GM18526 (cell line): ENCODE results near the gene F2.

ENCODE experiments used
- POLR2A ChIP-seq: IDR thresholded peaks from 3 replicates; pipeline ENCODE4 v1.6.1; 2011; ENCODE audit not compliant: insufficient read length; ENCODE audit errors: extremely low read depth

The F2 gene

DNA sequence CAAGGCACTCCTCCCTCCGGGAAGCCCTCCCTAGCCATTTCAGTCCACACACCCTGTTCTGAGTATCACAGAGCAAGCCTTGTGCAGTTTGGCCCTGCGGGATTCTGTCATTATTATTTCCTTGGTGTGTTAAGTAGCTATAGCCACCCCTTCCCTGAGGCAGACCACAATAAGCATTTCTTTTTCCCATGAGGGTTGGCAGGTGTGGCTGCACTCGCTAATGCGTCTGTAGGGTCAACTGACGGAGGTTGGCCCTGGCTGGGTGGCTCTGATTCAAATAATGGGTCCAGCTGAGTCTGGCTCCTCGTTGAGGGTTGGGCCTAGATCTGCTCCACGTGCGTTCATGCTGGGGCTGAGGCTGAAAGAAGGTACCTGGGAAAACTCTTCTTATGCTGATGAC, 5.1 kb downstream of the F2 start:
- TF ChIP-seq POLR2A = no peak

DNA sequence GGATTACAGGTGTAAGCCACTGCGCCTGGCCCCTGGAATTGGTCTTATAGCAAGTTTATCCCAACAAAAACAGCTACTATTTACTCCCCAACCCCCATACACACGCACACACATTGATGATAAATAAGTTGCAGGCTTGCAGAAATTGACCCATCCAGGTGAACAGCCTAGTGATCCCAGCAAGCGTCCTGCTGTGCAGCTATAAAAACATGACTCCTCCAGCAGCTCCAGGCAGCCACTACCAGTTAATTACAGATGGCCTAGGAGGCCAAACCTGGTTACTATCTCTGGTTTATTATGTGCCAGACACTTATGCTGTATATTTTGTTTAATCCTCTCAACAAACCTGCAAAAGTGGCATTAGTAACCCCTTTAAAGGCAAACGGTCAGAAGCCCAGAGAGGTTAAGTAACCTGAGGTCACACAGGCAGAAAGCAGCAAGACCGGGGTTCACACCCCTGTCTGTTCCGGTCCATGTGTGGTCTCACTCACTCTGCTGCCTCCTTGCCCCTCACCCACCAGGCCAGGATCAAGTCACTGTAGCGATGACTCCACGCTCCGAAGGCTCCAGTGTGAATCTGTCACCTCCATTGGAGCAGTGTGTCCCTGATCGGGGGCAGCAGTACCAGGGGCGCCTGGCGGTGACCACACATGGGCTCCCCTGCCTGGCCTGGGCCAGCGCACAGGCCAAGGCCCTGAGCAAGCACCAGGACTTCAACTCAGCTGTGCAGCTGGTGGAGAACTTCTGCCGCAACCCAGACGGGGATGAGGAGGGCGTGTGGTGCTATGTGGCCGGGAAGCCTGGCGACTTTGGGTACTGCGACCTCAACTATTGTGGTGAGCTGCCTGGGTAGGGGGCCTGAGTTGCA, 6.6 kb downstream of the F2 start:
- TF ChIP-seq POLR2A = no peak

GRCh38 chr11:46726206-46726862, 7.3 kb downstream of the F2 start:
- no peak for TF ChIP-seq POLR2A

DNA sequence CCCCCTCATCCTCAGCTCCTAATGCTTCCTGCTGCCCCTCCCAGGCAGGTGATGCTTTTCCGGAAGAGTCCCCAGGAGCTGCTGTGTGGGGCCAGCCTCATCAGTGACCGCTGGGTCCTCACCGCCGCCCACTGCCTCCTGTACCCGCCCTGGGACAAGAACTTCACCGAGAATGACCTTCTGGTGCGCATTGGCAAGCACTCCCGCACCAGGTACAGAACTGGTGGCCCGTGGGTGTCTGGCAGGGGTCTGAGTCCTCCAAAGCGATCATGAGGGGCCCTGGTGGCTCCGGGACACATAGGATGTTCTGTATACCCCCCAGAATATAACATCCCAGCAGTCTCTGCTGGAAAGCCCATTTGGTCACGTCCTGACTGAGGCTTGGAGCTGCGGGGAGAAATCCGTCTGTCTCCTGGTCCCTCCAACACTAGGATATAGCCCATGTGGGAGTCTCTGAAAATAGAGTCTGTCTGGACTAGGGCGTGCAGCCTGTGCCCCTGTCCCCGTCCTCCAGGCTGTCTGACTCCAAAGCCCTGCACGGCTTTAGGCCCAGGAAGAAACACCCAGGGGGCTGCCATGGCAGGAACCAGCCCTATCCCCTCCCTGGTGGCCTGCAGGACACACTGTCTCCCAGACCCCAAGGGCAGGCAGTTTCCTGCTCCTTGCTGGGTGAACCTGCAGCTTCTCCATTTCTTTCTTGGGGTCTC, 9.1 kb downstream of the F2 start:
- no peak for TF ChIP-seq POLR2A

- TF ChIP-seq POLR2A = no peak
These were observed 9.6 kb downstream of the F2 start for GRCh38 chr11:46728659-46729040.

DNA sequence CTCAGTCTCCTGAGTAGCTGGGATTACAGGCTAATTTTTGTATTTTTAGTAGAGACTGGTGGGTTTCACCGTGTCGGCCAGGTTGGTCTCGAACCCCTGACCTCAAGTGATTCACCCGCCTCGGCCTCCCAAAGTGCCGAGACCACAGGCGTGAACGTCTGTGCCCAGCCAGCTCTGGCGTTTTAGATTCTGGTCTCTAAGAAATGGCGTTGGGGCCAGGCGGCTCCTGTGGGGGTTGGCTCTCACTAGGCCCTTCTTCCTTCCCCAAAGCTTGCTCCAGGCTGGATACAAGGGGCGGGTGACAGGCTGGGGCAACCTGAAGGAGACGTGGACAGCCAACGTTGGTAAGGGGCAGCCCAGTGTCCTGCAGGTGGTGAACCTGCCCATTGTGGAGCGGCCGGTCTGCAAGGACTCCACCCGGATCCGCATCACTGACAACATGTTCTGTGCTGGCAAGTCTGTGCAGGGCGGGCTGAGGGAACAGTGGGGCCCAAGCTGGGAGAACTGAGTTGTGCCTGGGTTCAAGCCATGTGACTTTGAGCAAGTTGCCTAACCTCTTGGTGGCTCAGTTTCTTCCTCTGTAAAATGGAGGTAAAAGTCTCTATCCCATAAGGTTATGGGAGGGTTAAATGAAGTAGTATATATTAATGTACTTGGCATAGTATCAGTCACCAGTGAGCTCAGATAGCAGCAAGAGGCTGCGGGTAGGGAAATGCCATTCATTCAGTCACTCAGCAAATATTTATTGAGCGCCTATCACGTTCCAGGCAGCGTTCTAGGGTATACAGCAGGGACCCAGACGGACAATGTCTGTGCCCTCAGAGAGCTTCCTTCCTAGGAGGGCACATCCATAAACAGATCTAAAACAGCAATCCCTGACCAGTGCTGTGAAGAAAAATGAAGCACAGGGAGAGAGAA, 10.4 kb downstream of the F2 start:
- TF ChIP-seq POLR2A = no peak

GRCh38 chr11:46731545-46731944, 12.5 kb downstream of the F2 start:
- no peak for TF ChIP-seq POLR2A

DNA sequence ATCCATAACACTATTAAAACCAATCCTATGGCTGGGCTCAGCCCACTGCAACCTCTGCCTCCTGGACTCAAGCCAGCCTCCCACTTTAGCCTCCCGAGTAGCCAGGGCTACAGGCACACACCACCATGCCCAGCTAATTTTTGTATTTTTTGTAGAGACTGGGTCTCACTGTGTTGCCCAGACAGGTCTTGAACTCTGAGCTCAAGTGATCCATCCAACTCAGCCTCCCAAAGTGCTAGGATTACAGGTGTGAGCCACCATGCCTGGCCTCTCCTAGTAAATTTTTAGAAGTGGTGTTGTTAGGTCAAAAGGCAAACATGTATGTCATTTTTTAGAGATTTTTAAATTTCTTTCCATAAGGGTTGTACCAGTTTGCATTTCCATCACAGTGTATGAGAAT, 14.2 kb downstream of the F2 start:
- no peak for TF ChIP-seq POLR2A

DNA sequence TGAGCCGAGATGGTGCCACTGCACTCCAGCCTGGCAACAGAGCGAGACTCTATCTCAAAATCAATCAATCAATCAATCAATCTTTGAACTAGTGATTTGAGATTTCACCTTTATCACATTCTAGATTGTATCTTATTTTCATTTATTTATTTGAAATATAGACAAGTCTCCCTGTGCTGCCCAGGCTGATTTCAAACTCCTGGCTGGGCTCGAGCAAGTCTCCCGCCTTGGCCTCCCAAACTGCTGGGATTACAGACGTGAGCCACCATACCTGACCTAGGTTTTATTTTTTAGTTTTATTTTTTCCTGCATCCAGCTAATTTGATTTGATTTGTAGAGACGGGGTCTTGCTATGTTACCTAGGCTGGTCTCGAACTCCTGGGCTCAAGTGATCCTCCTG, 17.1 kb downstream of the F2 start:
- no peak for TF ChIP-seq POLR2A

DNA sequence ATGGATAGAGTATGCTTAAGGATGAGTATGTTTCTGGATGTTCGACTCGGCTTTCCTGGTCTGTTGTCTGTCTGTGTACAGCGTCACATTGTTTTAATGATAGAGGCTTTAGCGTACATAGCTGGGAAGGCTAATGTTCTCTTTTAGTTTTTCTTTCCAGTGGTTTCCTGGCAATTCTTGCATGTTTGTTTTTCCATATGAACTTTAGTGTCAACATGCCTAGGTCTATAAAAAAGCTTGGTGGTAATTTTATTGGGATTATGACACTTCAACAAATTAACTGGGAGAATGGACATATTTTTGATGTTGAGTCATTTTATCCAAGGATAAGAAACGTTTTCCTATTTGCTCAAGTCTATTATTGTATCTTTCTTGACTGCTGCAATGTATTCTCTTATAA, 17.6 kb downstream of the F2 start:
- no peak for TF ChIP-seq POLR2A

GRCh38 chr11:46737699-46738098, 18.7 kb downstream of the F2 start:
- no peak for TF ChIP-seq POLR2A

DNA sequence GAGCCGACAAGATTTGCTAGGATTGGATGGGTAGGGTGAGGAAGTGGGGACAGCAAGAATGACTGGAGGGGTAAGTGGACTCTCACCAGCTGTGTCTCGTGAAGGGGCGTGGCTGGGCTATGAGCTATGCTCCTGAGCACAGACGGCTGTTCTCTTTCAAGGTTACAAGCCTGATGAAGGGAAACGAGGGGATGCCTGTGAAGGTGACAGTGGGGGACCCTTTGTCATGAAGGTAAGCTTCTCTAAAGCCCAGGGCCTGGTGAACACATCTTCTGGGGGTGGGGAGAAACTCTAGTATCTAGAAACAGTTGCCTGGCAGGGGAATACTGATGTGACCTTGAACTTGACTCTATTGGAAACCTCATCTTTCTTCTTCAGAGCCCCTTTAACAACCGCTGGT, 19.9 kb downstream of the F2 start:
- no peak for TF ChIP-seq POLR2A

DNA sequence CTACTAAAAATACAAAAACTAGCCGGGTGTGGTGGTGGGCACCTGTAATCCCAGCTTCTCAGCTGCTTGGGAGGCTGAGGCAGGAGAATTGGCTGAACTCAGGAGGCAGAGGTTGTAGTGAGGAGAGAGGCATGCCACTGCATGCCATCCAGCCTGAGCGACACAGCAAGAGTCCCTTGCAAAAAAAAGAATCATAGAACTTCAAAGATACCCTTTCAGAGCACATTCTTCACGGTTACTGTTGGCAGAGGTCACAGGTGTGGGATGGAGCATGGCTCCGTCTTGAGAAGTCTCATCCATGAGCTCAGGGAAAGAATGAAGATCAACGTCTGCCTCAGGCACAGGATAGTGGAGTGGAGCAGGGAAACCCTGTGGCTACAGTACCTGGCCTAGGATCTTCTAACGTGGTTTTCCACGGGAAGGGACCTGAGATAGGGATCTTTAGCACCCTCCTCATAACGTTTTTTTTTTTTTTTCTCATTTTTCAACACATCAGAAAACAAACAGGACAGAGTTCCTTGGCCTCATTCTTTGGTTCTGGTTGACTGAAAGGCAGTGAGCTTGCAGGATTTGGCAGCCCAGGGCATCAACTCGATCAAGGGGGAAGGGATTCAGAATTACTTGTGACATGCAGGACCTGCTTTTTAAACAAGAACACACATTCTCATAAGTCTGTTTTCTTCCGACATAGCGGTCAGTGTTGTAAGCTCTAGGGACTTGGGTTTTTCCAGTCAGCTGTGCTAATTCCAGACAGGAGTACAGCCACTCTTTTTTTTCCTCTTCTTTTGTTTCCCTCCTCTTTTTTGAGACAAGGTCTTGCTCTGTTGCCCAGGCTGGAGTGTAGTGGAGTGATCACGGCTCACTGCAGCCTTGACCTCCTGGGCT, 22.8 kb downstream of the F2 start:
- no peak for TF ChIP-seq POLR2A

DNA sequence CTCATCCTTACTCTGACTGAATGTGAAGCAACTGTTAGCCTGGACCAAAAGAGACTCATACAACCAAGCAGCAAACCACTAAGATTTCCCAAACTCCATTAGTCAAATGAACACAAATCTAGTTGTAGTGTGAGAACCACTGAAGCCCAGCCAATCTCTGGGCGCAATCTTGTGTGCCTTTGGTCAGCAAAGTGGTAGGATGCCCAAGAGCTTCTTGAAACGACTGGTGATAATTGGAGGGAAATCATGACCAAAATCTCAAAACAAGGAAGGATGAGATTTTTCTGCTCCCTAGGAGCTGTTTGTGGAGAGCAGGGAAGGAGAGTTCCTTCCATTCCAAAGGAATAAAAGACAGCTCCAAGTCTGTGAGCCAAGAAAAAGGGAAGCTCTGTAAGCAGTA, 24.0 kb downstream of the F2 start:
- TF ChIP-seq POLR2A = no peak

DNA sequence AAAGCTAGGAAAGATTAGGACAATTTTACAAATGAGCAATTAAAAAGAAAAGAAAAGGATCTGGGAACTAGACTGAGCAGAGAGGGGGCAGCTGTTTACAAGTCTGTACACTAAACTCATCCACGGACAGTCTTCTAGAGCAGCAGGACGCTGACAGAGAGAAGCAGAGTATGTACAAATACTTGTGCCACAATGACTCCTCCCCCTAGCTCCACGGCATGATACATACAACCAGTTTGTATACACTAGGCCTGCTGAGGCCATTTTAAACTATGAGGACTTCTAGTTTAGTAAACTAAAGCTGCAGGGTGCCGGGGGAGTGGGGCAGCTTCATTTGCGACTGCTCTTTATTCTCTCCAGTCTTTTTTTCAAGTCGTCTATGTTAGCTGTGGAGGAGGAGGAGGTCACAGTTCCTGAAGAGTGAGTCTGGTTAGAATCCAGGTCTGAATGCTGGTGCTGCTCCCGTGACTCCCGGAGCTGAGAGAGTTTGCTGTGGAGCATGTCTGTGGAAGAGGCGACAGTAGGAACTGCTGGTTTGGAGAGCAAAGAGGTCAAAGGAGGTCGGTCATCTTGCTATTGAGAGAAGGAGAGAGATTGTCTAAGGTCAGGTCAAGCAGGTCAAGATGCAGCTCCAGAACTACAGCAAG, 24.8 kb downstream of the F2 start:
- TF ChIP-seq POLR2A = no peak
